HEK293 (cell line): ENCODE results near the gene TCEAL3.

Source experiments
- CTCF ChIP-seq: fragments of 450-650 bp; formaldehyde crosslinking; IDR thresholded peaks from 2 replicates; pipeline ENCODE4 v1.5.1; 2016; ENCODE audit warnings: missing biosample characterization, missing genetic modification characterization
- ELK4 ChIP-seq: IDR thresholded peaks from 2 replicates; pipeline ENCODE4 v1.6.1; 2011; ENCODE audit warnings: mild to moderate bottlenecking, low read depth, low read length, borderline replicate concordance
- GFI1B ChIP-seq: fragments of 450-650 bp; formaldehyde crosslinking; IDR thresholded peaks from 2 replicates; pipeline ENCODE4 v1.5.1; 2016; ENCODE audit warnings: missing biosample characterization, missing genetic modification characterization
- REST ChIP-seq: fragments of 450-650 bp; formaldehyde crosslinking; IDR thresholded peaks from 2 replicates; pipeline ENCODE4 v1.5.1; 2016; ENCODE audit warnings: missing biosample characterization, missing genetic modification characterization
- SETDB1 ChIP-seq: IDR thresholded peaks from one replicate; pipeline ENCODE4 v1.6.1; 2017; ENCODE audit warnings: mild to moderate bottlenecking, low read length, moderate library complexity, mixed read lengths; ENCODE audit not compliant: insufficient read length
- ZNF121 ChIP-seq: fragments of 450-650 bp; formaldehyde crosslinking; IDR thresholded peaks from 2 replicates; pipeline ENCODE4 v1.5.1; 2016; ENCODE audit warnings: missing biosample characterization, missing genetic modification characterization
- ZNF174 ChIP-seq: fragments of 450-650 bp; formaldehyde crosslinking; IDR thresholded peaks from 2 replicates; pipeline ENCODE4 v1.5.0; 2017; ENCODE audit warnings: missing biosample characterization, mild to moderate bottlenecking, missing genetic modification characterization
- ZNF274 ChIP-seq, 2 experiments: fragments of 200-500 bp in 1 of 2; fragments of 450-650 bp in 1 of 2; sonication (Bioruptor generic) in 1 of 2; formaldehyde crosslinking in 1 of 2; IDR thresholded peaks; 2 replicates each; pipeline versions ENCODE4 v1.5.1 to v1.6.1; 2014 to 2016; ENCODE audit warnings: borderline replicate concordance in 1 of 2, inconsistent platforms in 1 of 2, low read length in 1 of 2, missing biosample characterization in 1 of 2, missing genetic modification characterization in 1 of 2
- ZNF514 ChIP-seq: fragments of 450-650 bp; formaldehyde crosslinking; IDR thresholded peaks from 2 replicates; pipeline ENCODE4 v1.5.1; 2016; ENCODE audit warnings: missing biosample characterization, missing genetic modification characterization
- ZNF548 ChIP-seq: fragments of 450-650 bp; formaldehyde crosslinking; IDR thresholded peaks from 2 replicates; pipeline ENCODE4 v1.5.1; 2016; ENCODE audit warnings: missing biosample characterization, missing genetic modification characterization
- ZSCAN23 ChIP-seq: fragments of 450-650 bp; formaldehyde crosslinking; IDR thresholded peaks from 2 replicates; pipeline ENCODE4 v1.5.1; 2016; ENCODE audit warnings: missing biosample characterization, missing genetic modification characterization

GRCh38 chrX:103571726-103572125 is 36.0 kb upstream of the TCEAL3 start:
- TF ChIP-seq ELK4 (no peak), ZNF174 (tag by site-specific recombination) (no peak), CTCF (tag by site-specific recombination) (no peak), SETDB1 (no peak), REST (tag by site-specific recombination) (no peak), ZNF121 (tag by site-specific recombination) (no peak), ZSCAN23 (tag by site-specific recombination) (no peak), ZNF548 (no peak), ZNF274 (IDR thresholded peaks at IDR 0.05; ENCODE audit: low read length) (no peak), ZNF274 (tag by site-specific recombination; IDR thresholded peaks at IDR 0.05; ENCODE audit: borderline replicate concordance) (no peak), GFI1B (no peak), ZNF514 (tag by site-specific recombination) (no peak)
